ENCODE data around the gene JARID2.

The JARID2 gene

DNA sequence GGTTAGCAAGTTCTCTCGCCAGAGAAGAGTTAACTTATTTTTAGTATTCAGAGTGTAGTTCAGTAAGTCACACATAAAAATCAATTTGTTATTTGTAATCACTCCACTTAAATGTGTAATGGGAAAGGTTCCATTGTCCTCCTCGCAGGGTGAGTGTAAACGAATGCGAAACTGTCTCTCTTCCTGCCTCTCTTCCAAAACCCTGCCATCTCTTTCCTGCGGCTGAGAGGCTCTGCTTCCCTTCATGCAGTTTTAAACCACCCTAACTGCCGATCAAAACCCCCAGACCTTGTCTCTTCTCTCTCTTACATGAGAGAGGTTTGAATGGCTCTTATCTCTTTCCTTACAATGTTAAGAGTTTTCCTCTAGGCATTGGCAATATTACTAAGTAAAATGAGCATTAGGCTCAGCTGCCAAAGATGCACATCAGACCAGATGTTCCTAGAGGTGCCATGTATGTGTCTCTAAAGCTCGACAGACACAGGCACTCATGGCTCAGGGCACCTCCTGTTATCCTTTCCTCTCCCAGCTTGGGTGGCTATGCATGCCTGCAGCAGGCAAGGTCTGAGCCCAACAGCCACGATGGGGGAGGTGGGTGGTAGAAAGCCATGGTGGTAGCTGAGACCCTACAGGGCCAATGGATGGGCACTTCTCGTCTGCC lies 91.2 kb downstream of the JARID2 start:
- DNase-seq (ENCODE audit: low read depth) = no peak

DNA sequence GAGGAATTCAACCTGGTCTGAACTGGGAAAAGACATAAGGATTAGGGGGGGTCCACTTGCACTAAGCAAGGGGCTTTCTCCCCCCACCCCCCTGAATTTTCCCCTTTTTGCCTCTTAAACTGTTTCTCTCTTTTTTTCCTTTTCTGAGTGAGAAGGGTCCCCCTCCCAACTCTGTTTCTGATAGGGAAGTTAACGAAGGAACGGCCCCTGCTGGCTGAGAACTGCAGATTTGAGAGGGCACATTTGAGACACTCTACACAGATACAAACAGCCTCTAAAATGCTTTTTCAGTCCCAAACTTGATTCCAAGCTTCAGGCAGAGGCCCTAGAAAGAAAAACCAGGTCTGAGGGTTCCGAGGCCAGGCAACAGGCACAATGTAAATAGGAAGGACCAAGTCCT lies 91.7 kb downstream of the JARID2 start:
- DNase-seq (ENCODE audit: low read depth) = no peak

GRCh38 chr6:15338476-15338875 lies 92.6 kb downstream of the JARID2 start:
- DNase-seq (ENCODE audit: low read depth) = no peak

GRCh38 chr6:15339081-15339480 lies 93.2 kb downstream of the JARID2 start:
- no peak for DNase-seq (ENCODE audit: low read depth)

- no peak for DNase-seq (ENCODE audit: low read depth)
These were observed 94.3 kb downstream of the JARID2 start for GRCh38 chr6:15340105-15340601.

DNA sequence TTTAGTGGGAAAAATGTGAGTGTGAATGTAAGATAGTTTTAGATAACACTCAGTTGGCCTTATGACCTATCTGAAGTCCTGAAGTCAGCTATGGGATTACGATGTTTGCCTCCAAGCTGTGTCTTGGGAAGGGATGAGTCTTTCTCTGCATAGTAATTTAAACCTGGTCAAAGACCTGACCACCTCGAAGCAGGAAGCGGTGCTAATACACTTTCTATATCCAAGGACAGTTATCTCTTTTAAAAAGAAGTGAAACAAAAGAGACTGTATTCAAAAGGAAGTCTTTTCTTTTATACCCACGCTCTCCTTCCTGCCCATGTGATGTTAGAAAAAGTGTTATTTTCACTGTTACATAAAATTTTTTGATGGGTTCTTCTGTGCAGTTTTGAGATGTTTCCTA lies 94.9 kb downstream of the JARID2 start:
- DNase-seq (ENCODE audit: low read depth) = no peak

DNA sequence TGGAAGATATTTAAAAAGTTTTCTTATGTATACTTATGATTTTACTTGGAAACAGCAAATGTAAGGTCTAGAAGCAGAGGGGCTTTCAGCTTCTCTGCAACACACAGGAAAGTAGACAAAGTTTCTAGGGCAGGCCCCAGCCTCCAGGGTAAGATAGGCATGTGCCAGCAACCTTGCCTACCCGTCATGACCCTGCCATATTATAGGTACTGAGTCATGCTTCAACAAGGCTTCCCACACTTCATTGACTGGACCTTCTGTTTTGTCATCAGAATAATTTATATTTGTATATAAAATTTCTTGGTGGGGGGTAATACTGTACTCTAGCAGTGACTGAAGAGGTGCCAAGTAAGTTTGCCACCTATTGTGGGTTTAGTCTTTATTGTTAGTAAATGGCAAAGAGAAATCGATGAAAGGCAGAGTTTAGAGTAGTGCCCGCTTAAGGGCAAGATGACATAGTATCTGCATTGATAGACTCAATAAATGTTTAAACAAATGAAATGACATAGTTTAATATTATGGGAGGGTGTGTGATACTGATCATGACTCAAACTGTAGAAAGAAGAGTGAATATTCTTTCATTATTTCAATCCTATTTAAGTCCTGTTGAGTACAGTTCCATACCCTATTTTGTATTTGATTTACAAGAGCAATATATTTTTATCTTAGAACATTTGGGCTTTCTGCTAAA lies 95.6 kb downstream of the JARID2 start:
- DNase-seq (ENCODE audit: low read depth) = no peak

- DNase-seq (ENCODE audit: low read depth) = no peak
These were observed 96.2 kb downstream of the JARID2 start for GRCh38 chr6:15342114-15342513.

DNA sequence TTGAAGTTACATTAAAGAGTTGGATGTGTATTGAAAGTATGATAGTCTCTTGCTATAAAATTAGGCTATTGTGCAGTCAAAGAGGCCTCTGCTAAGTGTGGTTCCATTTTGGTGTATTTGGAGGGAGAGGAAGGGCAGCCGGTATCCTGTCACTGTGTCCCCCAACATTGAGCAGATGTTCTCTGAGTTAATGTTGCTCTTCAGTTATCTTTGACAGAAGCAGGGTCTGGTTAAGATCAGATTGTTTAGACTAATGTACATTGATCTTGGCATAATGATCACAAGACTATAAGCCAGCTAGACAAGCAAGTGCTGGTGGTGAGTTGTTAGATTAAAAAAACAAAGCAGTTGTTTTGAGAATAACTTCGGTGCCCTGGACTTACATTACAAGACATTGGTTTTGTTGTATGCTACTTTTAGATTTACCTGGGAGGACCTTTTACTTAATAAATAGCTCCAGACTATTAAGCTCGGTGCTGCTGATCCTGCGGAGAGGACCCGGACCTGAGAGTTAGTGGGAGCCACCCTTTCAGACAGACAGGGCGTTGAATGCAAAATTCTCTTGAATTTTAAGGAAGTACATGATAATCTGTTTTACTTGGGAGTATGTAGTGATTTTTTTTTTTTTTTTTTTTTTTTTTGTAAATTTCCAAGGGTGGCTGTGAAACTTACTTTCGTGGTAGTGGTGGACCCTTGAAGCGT lies 97.8 kb downstream of the JARID2 start:
- no peak for DNase-seq (ENCODE audit: low read depth)

GRCh38 chr6:15344192-15344519 lies 98.3 kb downstream of the JARID2 start:
- no peak for DNase-seq (ENCODE audit: low read depth)

DNA sequence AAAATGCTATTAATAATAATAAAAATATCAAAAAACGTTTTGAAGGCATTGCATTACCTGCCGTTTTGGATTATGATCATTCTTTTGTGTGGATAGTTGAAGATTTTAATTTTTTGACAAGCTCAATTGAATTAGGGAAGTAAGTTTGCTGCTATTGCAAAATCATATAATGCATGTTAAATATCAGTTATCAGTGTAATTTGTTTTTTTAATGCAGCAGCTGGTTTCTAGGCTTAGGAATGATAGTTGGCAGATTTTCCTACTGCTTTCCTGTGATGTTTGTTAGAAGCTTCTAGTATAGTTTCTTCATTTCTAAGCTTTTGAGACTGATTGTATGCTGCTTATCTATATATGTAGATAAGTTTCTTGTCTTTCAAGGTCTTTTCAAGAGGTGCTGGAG lies 99.0 kb downstream of the JARID2 start:
- DNase-seq (ENCODE audit: low read depth) = no peak

DNA sequence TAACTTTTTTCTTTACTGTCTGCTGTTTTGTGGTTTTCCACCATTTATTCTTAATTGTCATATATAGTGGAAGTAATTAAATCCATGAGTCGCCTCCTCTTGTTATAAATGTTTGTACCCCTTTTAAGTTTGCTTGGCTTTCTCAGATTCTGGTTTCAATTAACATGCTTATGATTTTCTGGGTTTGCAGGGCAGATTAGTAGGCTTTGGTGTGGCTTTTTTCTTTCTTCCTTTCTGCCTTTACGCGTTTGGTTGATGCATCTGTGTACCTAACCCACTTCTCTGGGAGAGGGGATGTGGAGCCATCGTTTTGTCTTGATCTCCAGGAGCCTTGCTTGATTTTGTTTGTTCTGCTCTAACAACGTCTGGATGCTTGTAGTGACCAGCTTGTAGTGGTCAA lies 100.4 kb downstream of the JARID2 start:
- no peak for DNase-seq (ENCODE audit: low read depth)

- no peak for DNase-seq (ENCODE audit: low read depth)
These were observed 102.7 kb downstream of the JARID2 start for GRCh38 chr6:15348528-15348927.

GRCh38 chr6:15349379-15349778 lies 103.5 kb downstream of the JARID2 start:
- DNase-seq (ENCODE audit: low read depth) = no peak

DNA sequence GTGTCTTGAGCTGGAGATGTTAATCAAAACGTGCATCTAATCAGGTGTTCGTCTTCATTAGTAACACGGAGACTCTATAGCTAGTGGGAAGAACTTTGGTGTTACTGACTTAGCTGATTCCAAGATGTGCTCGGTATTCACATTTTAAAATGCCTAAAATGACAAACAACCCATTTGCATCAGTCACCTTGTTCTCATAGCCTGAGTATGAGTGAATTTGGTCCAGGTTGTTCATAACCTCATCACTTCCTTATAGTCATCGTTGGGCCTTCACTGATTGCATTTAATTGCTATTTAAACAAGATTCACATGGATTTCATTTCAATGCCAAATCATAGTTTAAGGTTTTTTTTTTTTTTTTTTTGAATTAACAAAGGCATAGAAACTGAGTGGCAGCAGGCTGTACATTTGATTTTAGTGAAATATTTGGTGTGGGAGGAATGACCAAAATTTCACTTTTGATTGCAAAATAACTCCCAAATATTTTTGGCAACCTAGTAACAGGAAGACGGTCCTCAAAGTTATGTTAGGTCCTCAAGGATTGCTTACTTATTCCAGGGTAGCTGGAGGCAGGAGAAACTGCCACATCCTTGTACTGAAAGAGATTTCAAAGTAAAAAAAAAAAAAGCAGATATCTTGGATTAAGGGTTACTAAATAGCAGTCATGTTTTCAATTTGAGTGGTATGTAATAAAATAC lies 104.7 kb downstream of the JARID2 start:
- DNase-seq (ENCODE audit: low read depth) = no peak

DNA sequence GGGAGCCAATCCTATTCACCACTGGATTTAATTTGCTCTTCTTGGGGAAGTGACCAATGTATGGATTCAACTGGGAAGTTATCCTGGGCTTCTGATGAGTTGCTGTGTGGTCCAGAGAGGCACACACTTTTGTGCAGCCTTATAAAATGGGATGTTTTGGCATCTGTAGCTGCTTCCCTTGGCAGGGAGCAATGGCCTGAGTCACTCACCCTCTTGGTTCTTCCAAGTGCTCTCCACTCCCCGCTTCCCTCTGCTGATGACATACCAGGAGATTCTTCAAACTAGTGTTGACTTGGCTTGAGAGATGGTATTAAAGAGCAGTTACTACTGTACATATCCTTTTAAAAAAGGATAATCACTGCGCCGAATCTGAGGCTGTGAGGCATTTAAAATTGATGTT lies 105.8 kb downstream of the JARID2 start:
- no peak for DNase-seq (ENCODE audit: low read depth)

GRCh38 chr6:15352220-15352619 lies 106.4 kb downstream of the JARID2 start:
- no peak for DNase-seq (ENCODE audit: low read depth)

- DNase-seq (ENCODE audit: low read depth) = no peak
These were observed 107.0 kb downstream of the JARID2 start for GRCh38 chr6:15352845-15353244.

GRCh38 chr6:15355683-15356099 lies 109.8 kb downstream of the JARID2 start:
- DNase-seq (ENCODE audit: low read depth) = no peak

- DNase-seq (ENCODE audit: low read depth) = no peak
These were observed 110.3 kb downstream of the JARID2 start for GRCh38 chr6:15356179-15356578.

DNA sequence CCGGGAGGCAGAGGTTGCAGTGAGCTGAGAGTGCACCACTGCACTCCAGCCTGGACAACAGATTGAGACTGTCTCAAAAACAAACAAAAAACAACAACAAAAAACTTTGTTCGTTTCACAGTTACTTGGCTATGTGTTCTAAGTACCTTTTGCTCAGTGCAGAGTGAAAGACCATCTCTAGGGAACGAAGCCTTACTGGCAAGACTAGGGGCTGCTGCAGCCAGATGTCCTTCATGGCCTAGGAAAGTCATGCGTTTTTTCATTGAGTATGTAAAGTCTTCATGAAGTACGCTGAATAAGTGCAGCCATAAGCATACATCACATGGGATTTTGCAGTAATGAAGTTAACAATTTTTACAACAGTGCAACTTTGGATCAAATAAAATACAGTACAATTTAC lies 111.1 kb downstream of the JARID2 start:
- DNase-seq (ENCODE audit: low read depth) = no peak

GRCh38 chr6:15357782-15358181 lies 111.9 kb downstream of the JARID2 start:
- no peak for DNase-seq (ENCODE audit: low read depth)

All from activated T-helper 1 cell treated with Interleukin-2 at 50 U/mL for 16 hours (primary cell).